Parathyroid adenoma (tissue), 2 donors: ENCODE results near the gene AFMID.

Source experiments
- H2AFZ ChIP-seq: fragments of 300-600 bp; sonication (generic); one replicate; pipeline ENCODE4 v1.7.0; 2017; ENCODE audit warnings: antibody characterized with exemption, mild to moderate bottlenecking
- H3K27ac ChIP-seq: fragments of 300-600 bp; sonication (generic); one replicate; pipeline ENCODE4 v1.7.0; 2017
- H3K27me3 ChIP-seq: fragments of 300-600 bp; sonication (generic); one replicate; pipeline ENCODE4 v1.7.0; 2017; ENCODE audit warnings: low read length; ENCODE audit not compliant: control insufficient read depth, insufficient read depth
- H3K36me3 ChIP-seq: fragments of 300-600 bp; sonication (generic); one replicate; pipeline ENCODE4 v1.7.0; 2017; ENCODE audit warnings: low read length; ENCODE audit not compliant: control insufficient read depth, insufficient read depth
- H3K4me1 ChIP-seq: fragments of 300-600 bp; sonication (generic); one replicate; pipeline ENCODE4 v1.7.0; 2017; ENCODE audit warnings: control low read depth
- H3K4me2 ChIP-seq: fragments of 300-600 bp; sonication (generic); one replicate; pipeline ENCODE4 v1.7.0; 2017; ENCODE audit warnings: low read length
- H3K4me3 ChIP-seq: fragments of 300-600 bp; sonication (generic); one replicate; pipeline ENCODE4 v1.7.0; 2017; ENCODE audit warnings: low read depth, low read length
- H3K79me2 ChIP-seq: fragments of 300-600 bp; sonication (generic); one replicate; pipeline ENCODE4 v1.7.0; 2017; ENCODE audit warnings: control low read depth
- H3K9ac ChIP-seq: fragments of 300-600 bp; sonication (generic); one replicate; pipeline ENCODE4 v1.7.0; 2017; ENCODE audit warnings: mild to moderate bottlenecking
- H3K9me3 ChIP-seq: fragments of 300-600 bp; sonication (generic); one replicate; pipeline ENCODE4 v1.7.0; 2017; ENCODE audit warnings: low read length; ENCODE audit not compliant: control insufficient read depth
- CTCF ChIP-seq: fragments of 300-600 bp; sonication (generic); IDR thresholded peaks from one replicate; pipeline ENCODE4 v1.7.0; 2017; ENCODE audit warnings: antibody characterized with exemption, mild to moderate bottlenecking
- donor health status: primary hyperparathyroidism.

The AFMID gene

GRCh38 chr17:78147315-78147998, 39.7 kb upstream of the AFMID start:
- Histone ChIP-seq H3K27me3 (no peaks in the 10 kb centered on the region), H3K79me2 (no peaks in the 10 kb centered on the region), H3K4me3 (no peak overlapping the region), H3K4me1 (no peaks in the 10 kb centered on the region), H3K9ac (no peak overlapping the region), H3K27ac (no peak overlapping the region), H3K4me2 (no peak overlapping the region), H2AFZ (no peak overlapping the region), H3K9me3 (no peaks in the 10 kb centered on the region), H3K36me3 (no peaks in the 10 kb centered on the region)
- TF ChIP-seq CTCF = no peak

- H3K27ac ChIP-seq = no peak overlapping the region
- H3K4me3 ChIP-seq = no peak overlapping the region
- H3K4me1 ChIP-seq = no peaks in the 10 kb centered on the region
- H3K9me3 ChIP-seq = no peaks in the 10 kb centered on the region
- H3K27me3 ChIP-seq = no peaks in the 10 kb centered on the region
- H3K9ac ChIP-seq = no peak overlapping the region
- H3K4me2 ChIP-seq = no peak overlapping the region
- H2AFZ ChIP-seq = no peak overlapping the region
- no peaks in the 10 kb centered on the region for H3K36me3 ChIP-seq
- TF ChIP-seq CTCF = no peak
- H3K79me2 ChIP-seq = no peaks in the 10 kb centered on the region
Measured at GRCh38 chr17:78148286-78149016, 38.7 kb upstream of the AFMID start.

- no peak overlapping the region for H3K4me3 ChIP-seq
- no peak overlapping the region for H3K27ac ChIP-seq
- TF ChIP-seq CTCF = no peak
- no peak overlapping the region for H2AFZ ChIP-seq
- no peak overlapping the region for H3K9ac ChIP-seq
- no peak overlapping the region for H3K4me2 ChIP-seq
- H3K9me3 ChIP-seq = no peaks in the 10 kb centered on the region
- H3K36me3 ChIP-seq = no peaks in the 10 kb centered on the region
- no peaks in the 10 kb centered on the region for H3K27me3 ChIP-seq
- no peaks in the 10 kb centered on the region for H3K4me1 ChIP-seq
- no peaks in the 10 kb centered on the region for H3K79me2 ChIP-seq
Measured at GRCh38 chr17:78151514-78152008, 35.6 kb upstream of the AFMID start.

GRCh38 chr17:78154903-78155811, 32.0 kb upstream of the AFMID start:
- Histone ChIP-seq H3K4me2 (no peak overlapping the region), H3K9me3 (no peaks in the 10 kb centered on the region), H3K4me3 (no peak overlapping the region), H3K79me2 (no peaks in the 10 kb centered on the region), H3K9ac (no peak overlapping the region), H3K27me3 (no peaks in the 10 kb centered on the region), H3K4me1 (no peaks in the 10 kb centered on the region), H2AFZ (no peak overlapping the region), H3K36me3 (no peaks in the 10 kb centered on the region), H3K27ac (no peak overlapping the region)
- TF ChIP-seq CTCF = no peak
